ENCODE data around the gene KCNAB3.

DNA sequence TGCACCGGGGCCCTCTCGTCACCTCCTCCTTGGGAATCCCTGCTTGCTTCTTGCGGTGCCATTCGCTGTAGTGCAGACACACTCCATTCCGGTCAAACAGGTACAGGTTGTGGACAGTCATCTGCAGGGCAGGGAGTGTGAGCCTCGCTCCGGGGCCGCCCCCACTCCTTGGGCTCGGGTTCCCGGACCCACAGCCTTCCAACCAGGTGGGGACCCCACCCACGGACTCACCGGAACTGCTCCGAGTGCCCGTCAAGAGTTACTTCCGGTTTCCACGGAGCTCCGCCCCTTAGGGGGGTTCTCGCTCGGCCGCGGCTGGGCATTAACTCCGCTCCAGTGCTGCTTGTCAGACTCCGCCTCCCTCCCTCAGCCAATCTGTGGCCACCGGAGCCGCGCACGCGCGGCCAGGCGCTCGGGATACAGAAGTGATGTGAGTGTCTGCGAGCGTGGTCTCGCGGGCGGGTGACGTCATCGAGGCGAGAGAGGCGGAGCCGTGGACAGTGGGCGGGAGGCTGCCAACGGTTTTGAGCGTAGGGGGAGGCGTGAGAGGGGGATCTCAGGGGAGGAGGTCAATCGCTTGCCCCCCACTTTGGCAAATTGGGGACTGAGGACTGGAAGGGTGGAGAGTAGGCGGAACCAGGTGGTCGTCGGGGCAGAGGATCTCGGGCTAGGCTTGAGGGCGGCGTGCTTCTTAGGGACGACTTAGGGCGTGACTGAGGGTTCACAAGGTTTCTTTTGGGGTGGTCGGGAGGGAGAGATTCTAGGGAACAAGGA lies 2.2 kb upstream of the KCNAB3 start, which contains the start of the genes CNTROB and TRAPPC1:
- TF ChIP-seq, protein P1, sequence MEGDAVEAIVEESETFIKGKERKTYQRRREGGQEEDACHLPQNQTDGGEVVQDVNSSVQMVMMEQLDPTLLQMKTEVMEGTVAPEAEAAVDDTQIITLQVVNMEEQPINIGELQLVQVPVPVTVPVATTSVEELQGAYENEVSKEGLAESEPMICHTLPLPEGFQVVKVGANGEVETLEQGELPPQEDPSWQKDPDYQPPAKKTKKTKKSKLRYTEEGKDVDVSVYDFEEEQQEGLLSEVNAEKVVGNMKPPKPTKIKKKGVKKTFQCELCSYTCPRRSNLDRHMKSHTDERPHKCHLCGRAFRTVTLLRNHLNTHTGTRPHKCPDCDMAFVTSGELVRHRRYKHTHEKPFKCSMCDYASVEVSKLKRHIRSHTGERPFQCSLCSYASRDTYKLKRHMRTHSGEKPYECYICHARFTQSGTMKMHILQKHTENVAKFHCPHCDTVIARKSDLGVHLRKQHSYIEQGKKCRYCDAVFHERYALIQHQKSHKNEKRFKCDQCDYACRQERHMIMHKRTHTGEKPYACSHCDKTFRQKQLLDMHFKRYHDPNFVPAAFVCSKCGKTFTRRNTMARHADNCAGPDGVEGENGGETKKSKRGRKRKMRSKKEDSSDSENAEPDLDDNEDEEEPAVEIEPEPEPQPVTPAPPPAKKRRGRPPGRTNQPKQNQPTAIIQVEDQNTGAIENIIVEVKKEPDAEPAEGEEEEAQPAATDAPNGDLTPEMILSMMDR (IDR thresholded peaks at IDR 0.05; ENCODE audit: poor library complexity, severe bottlenecking) = no peak
- no peak for TF ChIP-seq EZH2 (IDR thresholded peaks at IDR 0.05; ENCODE audit: borderline replicate concordance, insufficient read depth, low read length, poor library complexity, severe bottlenecking)
- TF ChIP-seq EP300 (conservative IDR thresholded peaks at IDR 0.05; ENCODE audit: poor library complexity, severe bottlenecking) = peak; percentile 20
- peak; percentile 87 for TF ChIP-seq POLR2AphosphoS5 (IDR thresholded peaks at IDR 0.05)
- TF ChIP-seq, protein P2, sequence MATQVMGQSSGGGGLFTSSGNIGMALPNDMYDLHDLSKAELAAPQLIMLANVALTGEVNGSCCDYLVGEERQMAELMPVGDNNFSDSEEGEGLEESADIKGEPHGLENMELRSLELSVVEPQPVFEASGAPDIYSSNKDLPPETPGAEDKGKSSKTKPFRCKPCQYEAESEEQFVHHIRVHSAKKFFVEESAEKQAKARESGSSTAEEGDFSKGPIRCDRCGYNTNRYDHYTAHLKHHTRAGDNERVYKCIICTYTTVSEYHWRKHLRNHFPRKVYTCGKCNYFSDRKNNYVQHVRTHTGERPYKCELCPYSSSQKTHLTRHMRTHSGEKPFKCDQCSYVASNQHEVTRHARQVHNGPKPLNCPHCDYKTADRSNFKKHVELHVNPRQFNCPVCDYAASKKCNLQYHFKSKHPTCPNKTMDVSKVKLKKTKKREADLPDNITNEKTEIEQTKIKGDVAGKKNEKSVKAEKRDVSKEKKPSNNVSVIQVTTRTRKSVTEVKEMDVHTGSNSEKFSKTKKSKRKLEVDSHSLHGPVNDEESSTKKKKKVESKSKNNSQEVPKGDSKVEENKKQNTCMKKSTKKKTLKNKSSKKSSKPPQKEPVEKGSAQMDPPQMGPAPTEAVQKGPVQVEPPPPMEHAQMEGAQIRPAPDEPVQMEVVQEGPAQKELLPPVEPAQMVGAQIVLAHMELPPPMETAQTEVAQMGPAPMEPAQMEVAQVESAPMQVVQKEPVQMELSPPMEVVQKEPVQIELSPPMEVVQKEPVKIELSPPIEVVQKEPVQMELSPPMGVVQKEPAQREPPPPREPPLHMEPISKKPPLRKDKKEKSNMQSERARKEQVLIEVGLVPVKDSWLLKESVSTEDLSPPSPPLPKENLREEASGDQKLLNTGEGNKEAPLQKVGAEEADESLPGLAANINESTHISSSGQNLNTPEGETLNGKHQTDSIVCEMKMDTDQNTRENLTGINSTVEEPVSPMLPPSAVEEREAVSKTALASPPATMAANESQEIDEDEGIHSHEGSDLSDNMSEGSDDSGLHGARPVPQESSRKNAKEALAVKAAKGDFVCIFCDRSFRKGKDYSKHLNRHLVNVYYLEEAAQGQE (IDR thresholded peaks at IDR 0.05; ENCODE audit: borderline replicate concordance) = peak; percentile 12
- TF ChIP-seq RAD21 (conservative IDR thresholded peaks at IDR 0.05) = peak; percentile 10
- TF ChIP-seq TAF1 (IDR thresholded peaks at IDR 0.05; ENCODE audit: low read depth) = no peak
